HG02798 (cell line): ENCODE data around the gene PKIB.
"Not testable (repeated sequence)": the region's sequence is repeated elsewhere in the genome, so short reads cannot be mapped to it uniquely, and the experiment has no call there.

Experiments used
- ATAC-seq: cut with Tn5 transposase; IDR thresholded peaks from one replicate; pipeline ENCODE4 v1.9.1; 2021; ENCODE audit warnings: mild to moderate bottlenecking; ENCODE audit not compliant: unreplicated experiment, poor library complexity

The PKIB gene

DNA sequence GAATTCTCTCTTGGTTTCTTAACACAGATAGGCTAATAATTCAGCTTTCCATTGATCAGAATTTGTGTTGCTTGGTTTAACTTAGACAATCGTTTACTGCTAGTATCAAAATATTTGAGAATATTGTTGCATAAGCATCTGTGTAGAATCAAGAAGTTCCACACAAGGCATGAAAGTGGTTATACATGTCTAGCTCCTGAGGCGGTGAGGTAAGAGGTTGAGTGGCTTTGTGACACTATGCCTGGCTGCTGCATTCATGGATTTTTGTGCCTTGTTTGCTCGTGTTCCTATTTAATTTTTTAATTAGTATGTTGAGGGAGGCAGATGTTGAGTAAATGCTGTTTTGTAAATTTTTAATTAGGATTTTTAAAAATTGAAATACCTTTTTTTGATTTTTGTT, 10.2 kb downstream of the PKIB start:
- no peak for ATAC-seq

DNA sequence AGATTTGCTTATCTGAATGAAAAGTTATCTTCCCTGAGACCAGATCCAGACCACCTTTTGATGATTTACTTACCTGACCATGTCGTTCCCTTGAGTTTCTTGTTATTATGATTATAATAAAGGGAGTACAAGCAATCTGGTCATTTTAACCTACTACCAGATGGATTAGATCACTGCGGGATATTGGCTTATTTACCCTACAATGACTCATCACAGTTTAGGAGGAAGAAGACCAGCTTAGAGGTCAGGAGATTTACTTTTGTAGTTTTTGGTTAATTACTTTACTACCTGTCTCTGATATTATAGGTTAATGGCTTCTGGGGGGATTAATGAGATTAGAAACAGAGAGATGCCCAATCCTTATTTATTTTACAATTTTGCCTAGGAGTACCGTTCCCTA, 10.7 kb downstream of the PKIB start:
- no peak for ATAC-seq

DNA sequence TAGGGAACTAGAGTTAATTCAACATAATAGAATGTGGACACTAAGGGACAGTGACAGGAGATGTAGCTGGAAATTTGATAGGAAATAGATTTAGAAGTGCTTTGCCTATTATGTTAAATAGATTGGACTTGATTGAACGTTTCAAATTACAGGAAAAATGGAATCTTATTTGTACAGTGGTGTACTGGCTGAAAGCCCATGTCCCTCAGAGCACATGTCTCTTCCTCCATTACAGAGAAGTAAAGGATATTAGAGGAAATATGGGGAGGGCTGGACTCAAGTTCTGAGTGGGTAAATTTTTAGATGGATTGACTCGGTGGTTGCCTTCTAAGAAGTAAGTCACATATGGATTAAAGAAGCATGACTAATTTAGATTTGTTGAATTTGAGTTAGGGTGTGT, 11.4 kb downstream of the PKIB start:
- ATAC-seq: no peak

DNA sequence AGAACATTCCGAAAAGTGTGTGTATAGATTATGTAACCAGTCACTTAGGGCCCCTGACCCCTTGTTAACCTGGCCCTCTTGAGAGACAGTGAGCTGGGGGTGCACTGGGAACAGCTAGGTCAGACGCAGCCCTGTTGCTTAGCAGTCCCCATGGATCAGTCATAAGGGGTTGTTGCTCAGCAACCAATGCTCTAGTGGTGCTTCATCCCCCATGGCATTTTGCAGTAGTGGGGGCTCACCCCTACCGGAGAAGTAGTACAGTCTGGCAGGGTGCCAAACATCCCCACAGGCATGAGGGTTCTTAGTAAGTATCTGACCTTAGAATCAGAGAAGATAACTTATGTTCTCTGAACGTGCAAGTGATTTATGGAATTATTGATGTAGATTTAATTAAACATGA, 12.3 kb downstream of the PKIB start:
- no peak for ATAC-seq

DNA sequence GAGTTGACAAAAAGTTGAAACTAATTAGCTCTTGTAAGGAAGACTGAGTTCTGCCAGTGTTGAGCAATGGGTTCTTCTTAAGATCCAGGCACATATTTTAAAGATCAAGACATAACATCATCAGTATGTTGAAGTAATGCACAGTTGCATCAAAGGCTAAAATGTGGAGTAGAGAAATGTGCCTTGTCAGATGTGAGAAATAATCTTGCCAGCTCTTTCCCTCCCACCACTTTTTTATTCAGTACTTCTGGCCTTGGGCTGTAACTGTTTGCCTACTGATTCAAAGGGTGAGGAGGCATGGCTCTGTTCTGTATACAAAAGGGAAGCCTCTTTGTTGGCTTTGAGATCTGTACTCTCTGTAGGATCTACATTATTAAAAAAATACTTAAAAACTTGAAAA, 13.1 kb downstream of the PKIB start:
- ATAC-seq: no peak

DNA sequence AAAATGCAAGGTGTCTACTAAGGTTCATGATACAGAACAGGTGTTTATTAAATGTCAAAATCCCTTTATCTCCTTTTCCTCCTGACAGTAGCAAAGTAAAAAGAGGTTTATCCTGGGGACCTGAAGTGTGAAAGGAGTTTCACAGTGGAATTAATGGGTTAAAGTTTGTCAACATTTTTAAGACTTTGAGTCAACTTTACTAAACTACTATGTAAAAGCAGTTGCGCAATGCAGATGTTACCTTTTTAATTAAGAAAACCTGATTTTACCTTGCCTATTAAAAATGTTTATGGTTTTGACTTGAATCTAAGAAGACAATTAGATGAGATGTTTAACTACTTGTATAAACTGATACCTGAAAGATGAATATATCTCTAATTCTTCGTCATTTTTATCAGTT, 14.6 kb downstream of the PKIB start:
- no peak for ATAC-seq

DNA sequence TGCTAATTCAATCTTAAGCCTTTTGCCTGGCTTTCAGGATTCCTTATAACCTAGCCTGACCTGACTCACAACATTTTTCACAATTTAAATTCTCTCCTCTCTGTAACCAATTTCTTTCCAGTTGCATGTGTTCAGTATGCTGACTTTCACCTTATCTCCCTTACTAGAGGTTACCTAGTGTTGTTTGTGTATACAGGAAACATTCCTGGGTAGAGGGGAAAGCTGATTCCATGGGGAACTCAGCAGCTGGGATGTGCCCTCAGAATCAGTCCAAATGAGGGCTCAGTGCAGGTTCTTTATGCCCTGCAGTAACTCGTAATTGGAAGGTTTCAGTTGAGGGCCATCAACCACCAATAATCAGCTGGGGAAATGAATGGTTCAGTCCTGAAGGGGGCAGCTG, 18.5 kb downstream of the PKIB start:
- ATAC-seq: no peak

DNA sequence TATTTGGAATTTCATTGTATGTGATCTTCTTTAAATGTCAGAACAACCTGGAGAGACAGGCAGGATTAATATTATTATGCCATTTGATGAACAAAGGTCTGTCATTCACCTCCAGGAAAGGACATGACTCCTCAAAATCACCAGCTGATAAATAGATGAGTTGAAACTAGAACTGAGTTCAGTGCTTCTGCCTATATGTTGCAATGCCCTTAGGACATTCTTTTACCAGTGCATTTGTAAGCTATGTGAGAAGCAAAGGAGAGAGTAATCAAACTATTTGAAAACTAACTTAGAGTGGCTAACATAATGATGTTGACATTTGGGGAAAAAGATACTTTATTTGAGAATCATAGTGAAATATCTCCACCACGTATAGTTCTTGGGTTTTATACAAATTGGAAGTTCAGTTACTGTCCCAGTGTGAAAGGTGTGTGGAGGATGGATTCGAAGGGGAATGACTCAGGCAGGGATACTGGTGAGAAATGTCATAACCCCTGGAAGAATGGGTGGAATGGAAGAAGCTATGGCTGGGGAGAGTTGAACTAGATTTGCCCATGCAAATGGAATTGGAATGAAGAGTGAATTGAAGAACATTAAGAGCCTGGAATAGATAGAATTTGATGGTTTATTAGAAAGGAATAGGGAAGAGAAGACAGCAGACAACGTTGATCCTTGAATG, 21.5 kb downstream of the PKIB start:
- no peak for ATAC-seq

DNA sequence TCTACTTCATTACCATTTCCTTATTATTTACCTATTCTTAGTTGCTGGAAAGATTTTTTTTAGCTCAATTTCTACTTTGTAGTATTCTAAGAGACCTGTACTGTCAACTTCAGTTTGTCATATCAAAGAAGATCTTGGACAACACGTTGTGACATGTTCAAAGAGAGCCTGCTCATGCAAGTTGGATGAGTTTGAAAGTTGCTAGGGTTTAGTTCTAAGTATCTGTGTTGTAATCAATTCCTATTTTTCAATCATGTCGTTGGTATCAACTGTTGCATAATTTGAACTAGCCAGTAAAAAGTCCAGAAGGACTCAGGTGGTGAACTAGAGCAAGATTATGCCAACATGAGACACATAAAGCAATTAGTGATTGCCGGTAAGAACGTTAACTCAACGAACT, 30.2 kb downstream of the PKIB start:
- no peak for ATAC-seq

DNA sequence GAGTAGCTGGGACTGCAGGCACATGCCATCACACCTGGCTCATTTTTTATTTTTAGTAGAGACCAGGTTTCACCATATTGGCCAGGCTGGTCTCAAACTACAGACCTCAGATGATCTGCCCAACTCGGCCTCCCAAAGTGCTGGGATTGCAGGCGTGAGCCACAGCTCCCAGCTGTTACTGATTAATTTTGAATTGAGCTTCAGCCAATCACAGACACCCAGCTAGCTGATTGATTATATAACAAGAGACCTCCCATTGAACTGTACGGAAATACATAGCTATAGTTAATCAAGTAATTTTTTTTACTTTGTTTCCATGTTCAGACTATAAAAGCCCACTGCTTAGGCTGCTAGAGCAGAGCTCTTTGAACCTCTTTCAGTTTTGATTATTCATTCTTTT, 31.6 kb downstream of the PKIB start:
- no peak for ATAC-seq

DNA sequence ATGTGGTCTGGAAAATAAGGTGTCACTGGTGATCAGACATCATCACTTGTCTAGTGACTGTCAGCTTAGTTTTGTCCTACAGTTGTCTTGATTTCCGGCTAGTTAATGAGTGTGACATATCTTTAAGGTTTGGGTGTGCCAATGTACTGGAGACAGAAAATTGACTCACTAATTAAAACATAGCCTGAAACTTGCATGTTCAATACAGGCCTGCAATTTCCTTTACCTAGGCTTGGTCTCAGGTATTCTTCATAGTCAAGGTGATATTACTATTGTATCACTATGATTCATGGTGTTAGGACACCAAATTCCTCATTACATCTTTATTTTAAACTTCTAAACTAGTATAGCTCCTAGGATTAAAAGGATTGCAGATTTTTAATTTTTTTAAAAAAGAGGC, 32.4 kb downstream of the PKIB start:
- ATAC-seq: not testable (repeated sequence)

DNA sequence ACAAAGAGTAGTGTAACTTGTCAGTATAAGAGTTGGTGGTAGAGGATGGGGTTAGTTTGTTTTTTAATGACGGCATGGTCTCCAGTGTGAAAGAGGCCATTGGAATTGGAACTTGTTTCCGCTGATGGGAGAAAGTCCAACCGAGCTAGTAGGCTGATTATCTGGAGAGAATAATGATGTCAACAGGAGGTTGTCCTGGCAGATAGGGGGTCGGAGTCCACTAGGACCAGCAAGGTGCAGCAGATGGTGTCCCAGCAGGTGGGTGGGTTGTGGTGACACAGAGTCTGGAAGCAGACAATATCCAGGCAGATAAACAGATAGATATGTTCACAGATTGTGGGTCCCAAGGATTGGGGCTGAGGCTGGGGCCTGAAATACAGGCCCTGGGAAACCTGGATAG, 35.1 kb downstream of the PKIB start:
- no peak for ATAC-seq

DNA sequence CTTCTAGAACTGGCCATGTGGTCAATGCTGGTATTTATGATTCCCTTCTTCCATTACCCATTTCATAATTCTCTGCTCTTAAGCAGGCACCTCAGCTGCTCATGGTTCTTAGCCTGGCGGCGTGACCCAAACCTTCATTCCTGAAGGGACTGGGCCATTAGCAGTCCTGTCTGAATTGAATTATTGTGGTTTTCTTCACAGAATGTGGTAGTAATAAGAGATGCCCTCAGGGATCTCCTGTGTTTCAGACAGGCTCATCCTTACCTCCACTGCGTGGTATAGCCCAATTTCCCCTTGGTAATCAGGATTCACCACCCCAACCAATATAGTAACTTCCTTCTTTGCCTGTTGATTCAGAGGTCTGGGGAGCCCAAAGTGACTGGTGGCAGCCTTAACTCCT, 37.6 kb downstream of the PKIB start:
- ATAC-seq: no peak

DNA sequence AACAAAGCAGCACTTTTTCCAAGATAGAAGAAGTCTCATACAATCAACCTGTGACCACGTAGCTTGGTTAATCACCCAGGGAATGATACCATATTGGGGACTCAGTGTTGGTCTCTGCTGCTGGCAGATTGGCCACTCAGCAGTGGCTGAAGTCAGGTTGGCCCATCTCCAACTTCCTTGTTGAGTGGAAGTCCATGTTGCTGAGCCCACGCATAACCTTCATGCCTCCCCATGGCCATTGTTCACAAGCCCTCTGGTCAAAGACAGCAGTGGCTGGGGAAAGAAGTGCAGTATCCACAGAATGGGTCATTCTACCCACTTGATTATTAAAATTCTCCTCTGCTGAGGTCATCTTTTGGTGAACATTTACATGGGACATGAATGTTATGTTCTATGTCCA, 38.5 kb downstream of the PKIB start:
- no peak for ATAC-seq

DNA sequence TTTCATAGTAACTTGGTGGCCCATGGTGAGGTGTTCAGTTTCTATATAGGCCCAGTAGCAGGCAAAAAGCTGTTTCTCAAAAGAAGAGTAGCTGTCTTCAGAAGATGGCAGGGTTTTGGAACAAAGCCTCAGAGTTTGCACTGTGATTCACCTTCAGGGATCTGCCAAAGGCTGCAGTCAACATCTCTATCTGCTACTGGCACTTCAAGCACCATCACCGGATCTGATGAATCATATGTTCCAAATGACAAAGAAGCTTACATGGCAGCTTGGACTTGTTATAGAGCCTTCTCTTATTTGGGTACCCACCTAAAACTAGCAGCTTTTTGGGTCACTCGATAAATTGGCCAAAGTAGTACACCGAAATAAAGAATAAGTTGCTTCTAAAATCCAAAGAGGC, 39.5 kb downstream of the PKIB start:
- no peak for ATAC-seq

DNA sequence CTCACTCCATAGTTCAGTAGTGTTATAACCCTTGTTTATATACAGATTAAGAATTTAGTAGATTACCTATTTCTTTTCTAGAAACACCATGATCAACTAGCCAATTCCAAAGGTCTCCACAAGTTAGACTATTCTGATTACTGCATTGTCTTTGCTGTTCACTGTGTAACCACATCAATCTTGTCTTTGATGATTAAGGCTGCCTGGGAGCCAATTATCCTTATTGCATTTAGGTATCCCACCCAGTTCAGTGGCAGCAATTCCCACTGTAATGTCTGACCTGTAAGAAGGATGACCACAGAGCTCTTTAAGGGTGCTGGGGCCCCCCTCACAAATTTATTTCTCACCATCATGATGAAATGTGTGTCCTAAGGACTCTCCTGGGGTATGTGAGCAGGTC, 40.2 kb downstream of the PKIB start:
- ATAC-seq: no peak

DNA sequence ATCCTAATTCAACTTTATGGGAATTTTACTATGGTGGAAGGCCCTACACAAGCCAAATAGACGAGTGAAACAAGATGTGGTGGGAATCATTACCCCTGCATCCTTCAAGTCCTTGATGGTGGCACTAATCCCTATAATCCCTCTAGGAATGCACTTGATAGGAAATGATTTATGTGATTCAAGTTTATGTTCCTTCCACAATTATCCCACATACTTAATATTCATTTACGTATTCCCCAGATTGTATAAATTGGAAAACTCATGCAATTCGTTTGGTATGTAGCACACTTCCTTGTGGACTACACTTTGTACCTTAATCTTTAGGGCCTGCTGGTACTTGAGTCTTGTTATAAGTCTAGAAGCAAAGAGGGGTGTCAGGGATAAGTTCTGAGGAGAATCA, 40.8 kb downstream of the PKIB start:
- no peak for ATAC-seq

DNA sequence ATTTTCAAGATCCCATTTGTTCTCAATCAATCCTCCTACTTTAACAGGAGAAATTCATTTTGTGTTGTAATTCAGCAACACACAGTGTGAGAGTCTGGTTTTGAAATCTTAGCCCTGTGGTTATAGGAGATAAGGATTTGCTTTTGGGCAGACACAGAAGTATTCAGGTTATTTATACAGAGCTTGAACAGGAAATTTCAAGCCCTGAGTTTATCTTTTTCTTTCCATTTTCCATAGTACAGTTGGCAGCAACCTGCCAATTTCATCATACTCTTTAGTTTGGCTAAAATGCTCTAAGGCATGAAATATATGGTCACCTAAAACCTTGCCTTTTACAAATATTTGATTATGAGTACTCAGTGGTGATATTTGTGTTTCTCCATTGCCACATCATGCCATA, 41.4 kb downstream of the PKIB start:
- ATAC-seq: no peak

DNA sequence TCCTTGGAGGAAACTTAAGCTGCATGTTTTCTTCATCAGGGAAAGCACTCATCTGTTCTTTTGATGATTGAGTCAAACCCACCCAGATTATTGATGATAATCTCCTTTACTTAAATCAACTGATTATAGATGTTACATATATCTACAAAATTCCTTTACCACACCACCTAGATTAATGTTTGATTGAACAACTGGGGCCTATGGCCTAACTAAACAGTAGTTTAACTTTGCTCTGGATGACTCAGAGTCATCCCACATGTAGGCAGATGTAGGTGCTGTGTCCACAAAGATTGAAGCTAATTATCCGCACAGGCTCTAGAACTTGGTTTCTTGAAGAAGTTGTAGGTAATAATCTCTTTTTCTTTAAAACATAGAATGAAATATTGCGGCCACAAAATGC, 42.2 kb downstream of the PKIB start:
- no peak for ATAC-seq

DNA sequence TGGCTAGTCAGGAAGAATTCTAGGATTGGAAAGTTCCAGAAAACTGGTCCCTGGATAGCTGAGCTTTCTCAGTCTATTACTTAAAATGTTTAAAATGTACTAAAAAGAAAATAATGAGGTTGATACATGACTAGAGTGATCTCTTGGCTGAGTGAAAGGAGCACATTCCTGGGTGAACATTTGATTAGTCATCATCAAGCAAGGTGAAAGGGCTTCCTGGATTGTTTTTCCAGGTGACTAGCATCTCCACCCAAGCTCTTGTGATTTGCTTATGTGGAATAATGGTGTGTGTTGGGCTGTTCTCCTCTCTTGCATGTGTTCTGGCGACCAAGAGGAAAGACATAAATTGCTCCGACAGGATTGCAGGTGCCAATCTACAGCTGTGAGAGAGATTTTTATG, 42.9 kb downstream of the PKIB start:
- no peak for ATAC-seq

DNA sequence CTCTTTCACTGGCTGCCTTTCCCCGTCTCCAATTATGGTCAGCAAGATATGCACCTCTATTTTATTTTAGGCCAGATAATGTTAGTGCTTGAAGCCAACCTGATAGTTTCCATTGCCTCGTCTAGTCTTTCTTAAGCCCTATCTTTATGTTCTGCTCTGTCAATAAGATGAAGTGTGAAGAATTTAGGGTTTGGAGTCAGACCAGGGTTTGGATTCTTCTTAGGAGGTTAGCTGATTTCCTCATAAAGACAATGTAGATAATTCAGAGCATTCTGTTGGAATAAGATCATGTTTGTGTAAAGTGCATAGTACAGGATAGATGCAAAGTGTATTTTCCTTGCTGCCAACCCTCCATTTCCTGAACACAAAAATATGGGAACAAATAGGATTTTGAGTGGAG, 43.8 kb downstream of the PKIB start:
- no peak for ATAC-seq

DNA sequence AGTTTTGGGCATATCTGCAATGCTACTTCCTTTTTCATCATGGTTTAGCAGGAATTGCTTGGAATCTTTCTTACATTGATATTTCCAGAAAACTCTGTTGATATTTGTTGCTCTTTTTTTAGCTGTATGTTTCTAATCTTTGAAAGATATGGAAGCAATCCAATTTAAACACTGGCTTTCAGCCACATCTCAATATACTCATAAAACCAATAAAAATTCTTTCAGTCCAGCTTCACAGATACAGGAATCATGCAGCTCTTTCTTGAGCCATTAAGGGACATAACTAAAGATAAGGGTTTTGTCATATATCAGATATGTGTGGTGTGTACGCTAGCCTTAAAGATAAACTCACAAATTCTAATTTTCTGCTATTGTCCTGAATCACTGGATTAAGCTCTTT, 47.4 kb downstream of the PKIB start:
- no peak for ATAC-seq

DNA sequence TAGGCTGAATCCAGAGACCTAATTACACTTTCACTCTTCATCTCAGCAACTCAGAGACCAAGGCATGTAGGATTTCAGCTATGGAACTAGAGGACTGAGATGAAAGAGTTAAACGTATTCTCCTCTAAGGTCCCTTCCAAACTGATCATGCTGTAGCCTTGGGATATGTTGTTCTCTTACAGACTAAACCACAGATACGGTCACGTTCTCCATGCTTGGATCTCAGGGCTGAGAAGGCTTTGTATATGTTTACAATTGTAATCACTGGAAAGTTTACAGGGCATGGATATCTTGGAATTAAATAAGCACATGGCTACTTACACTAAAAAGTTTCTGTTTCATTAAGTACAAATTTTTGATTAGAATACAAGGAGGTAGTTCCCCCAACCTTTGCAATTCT, 50.1 kb downstream of the PKIB start:
- no peak for ATAC-seq
